Measurements from ENCODE around the gene PTPRR. TPM values are rescaled to one million over a fixed set of nuclear protein-coding genes. Genes with fewer than 3 reads are reported as not detected.

PTPRR gene
- total and polyA plus RNA-seq, 2 of the 4 experiments (the other 2 are of a cell fraction): 0.18 to 0.21 TPM

DNA sequence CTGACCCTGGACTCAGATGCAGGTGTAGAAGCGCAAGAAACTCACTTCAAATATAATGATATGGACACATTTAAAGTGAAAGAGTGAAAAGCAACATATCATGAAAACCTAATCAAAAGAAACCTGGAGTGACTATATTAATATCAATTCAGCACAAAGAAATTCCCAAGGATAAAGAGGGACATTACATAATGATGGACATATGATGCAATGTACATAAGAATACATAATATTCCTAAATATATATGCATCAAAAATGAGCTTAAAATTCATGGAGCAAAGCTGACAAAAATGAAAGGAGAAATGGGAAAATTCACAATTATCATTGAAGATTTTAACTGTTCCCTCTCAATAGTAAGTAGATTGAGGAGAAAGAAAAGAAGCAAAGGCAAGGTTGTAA, 24.6 kb downstream of the PTPRR start:
- no peak overlapping the region for H3K4ac ChIP-seq (ENCODE audit: low read depth, low read length)
- no CpG with 5 or more reads among the region's 1 CpG for WGBS, 2 experiments (ENCODE audit: extremely low coverage in 2 of 2, insufficient read length in 1 of 2)
- no peak overlapping the region for H2AK5ac ChIP-seq (ENCODE audit: low read depth, low read length)
- H2AK9ac ChIP-seq (replicated peaks; ENCODE audit: low read depth, low read length, poor library complexity): no peak overlapping the region
- no peak overlapping the region for H2BK20ac ChIP-seq (ENCODE audit: low read depth, low read length)
- ChIA-PET CTCF (no interaction called here), POLR2A (ENCODE audit: unreplicated experiment) (no interaction called here)
- H3K56ac ChIP-seq (ENCODE audit: extremely low read depth, insufficient read depth, low read length): no peak overlapping the region
- no TSS peak for BruUV-seq (replicated peaks)
- no peaks in the 10 kb centered on the region for H3K9me3 ChIP-seq (ENCODE audit: control insufficient read depth, insufficient read depth, low read length)
- no peak overlapping the region for H4K91ac ChIP-seq (ENCODE audit: insufficient read depth, low read depth, low read length)
- H3K4me1 ChIP-seq (ENCODE audit: control insufficient read depth, insufficient read depth, low read length): no peaks in the 10 kb centered on the region
- H3K9ac ChIP-seq (ENCODE audit: low read depth, low read length): no peak overlapping the region
- H3K36me3 ChIP-seq (ENCODE audit: control insufficient read depth, insufficient read depth, low read length): no peaks in the 10 kb centered on the region
- H3K4me3 ChIP-seq (ENCODE audit: insufficient read depth, low read depth, low read length): no peak overlapping the region
- no peak overlapping the region for H3K23ac ChIP-seq (ENCODE audit: low read depth, low read length)
- no peak for ATAC-seq (ENCODE audit: low read depth)
- in situ Hi-C loops (cut with MboI; ENCODE audit: low sequenced_read_pairs) (no loop called here), intact Hi-C loops (cut with micrococcal nuclease) (no loop called here), dilution Hi-C loops (cut with HindIII; ENCODE audit: low sequenced_read_pairs, unreplicated experiment) (no loop called here)
- no peak overlapping the region for H2AFZ ChIP-seq (replicated peaks; ENCODE audit: low read length, poor library complexity)
- H3K27me3 ChIP-seq (ENCODE audit: control insufficient read depth, insufficient read depth, low read length): no peaks in the 10 kb centered on the region
- H3K4me2 ChIP-seq (ENCODE audit: low read depth, low read length): no peak overlapping the region
- no peak overlapping the region for H2BK120ac ChIP-seq (ENCODE audit: low read depth, low read length)
- no peak overlapping the region for H4K5ac ChIP-seq (ENCODE audit: low read depth, low read length)
- H2BK15ac ChIP-seq (ENCODE audit: low read depth, low read length): no peak overlapping the region
- no peaks in the 10 kb centered on the region for H3K9me1 ChIP-seq (ENCODE audit: insufficient read depth, low read length)
- no peak overlapping the region for H3K14ac ChIP-seq (replicated peaks; ENCODE audit: low read depth, low read length)
- H3K27ac ChIP-seq (ENCODE audit: insufficient read depth, low read length): no peak overlapping the region
- H3K79me1 ChIP-seq (ENCODE audit: low read depth in 1 of 2, low read length in 2 of 2): no peaks in the 10 kb centered on the region
- H2BK5ac ChIP-seq (ENCODE audit: low read depth, low read length, poor library complexity, severe bottlenecking): no peak overlapping the region
- no peak overlapping the region for H3K18ac ChIP-seq (ENCODE audit: low read depth, low read length)
- no peak overlapping the region for H4K8ac ChIP-seq (ENCODE audit: low read depth in 2 of 2, low read length in 2 of 2)
- DNase-seq: no peak
- H4K20me1 ChIP-seq (ENCODE audit: insufficient read depth, low read length): no peaks in the 10 kb centered on the region
- TF ChIP-seq RAD21 (IDR thresholded peaks at IDR 0.05; ENCODE audit: low read length): no peak
- TF ChIP-seq RCOR1 (IDR thresholded peaks at IDR 0.05; ENCODE audit: insufficient replicate concordance, low read length): no peak
- no peak for TF ChIP-seq FOS (IDR thresholded peaks at IDR 0.05; ENCODE audit: low read depth, low read length)
- no peak for TF ChIP-seq NFE2L2 (IDR thresholded peaks at IDR 0.05; ENCODE audit: low read depth, low read length)
- no peak for TF ChIP-seq RFX5 (IDR thresholded peaks at IDR 0.05; ENCODE audit: low read depth, low read length)

Measured in IMR-90 (cell line).